Central memory CD4-positive, alpha-beta T cell (primary cell): ENCODE measurements around the gene APOD.
"Not testable (repeated sequence)": the region's sequence is repeated elsewhere in the genome, so short reads cannot be mapped to it uniquely, and the experiment has no call there.

Experiments
- DNase-seq: peaks from one replicate; pipeline ENCODE4 v3.0.0; 2022

Gene APOD

GRCh38 chr3:195617784-195618659, 34.3 kb upstream of the APOD start:
- not testable (repeated sequence) for DNase-seq

GRCh38 chr3:195617134-195617533, 33.4 kb upstream of the APOD start:
- not testable (repeated sequence) for DNase-seq

DNA sequence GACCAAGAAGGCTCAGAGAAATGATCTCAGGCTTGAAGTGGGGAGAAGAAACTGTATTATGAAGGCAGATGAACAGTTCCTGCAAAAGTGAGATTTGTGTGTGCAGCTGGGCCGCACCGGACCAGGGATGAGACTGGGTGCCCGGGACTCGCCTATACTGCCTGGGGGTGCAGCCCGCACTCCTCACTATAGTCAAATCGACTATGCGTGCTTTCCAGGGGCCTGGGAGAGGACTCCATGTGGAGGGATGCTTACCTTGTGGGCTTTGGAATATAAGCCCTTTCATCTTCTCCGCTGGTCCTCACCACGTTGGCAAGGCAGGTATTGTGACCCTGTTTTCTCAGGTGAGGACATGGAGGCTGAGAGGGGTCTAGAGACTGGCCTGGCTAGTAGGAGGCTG, 32.9 kb upstream of the APOD start:
- DNase-seq = no peak

DNA sequence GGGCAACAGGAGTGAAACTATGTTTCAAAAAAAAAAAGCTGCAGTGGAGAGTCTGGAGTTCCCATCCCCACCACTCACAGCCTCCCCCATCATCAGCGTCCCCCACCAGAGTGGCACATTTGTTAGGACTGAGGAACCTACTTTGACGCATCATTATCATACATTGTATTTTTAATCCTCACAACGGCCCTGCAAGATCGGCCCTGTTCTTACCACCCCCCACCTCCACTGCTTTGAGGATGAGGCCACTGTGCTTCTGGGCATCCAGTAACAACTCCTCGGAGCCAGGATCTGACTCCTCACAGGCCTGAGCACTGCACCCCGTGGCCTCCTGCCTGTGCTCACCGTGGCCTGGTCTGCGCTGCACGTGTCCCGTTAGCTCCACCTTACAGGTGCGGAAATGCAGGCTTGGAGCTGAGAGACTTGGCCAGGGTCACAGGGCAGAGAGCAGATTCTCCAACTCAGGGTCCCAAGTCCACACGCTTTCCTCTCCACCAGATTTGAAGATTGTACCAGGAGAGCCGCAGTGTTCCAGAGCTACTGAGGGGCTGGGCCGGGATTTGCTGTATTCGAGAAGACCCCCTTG, 32.3 kb upstream of the APOD start:
- DNase-seq = not testable (repeated sequence)

GRCh38 chr3:195614672-195615504, 31.1 kb upstream of the APOD start:
- peak; percentile 17 for DNase-seq

DNA sequence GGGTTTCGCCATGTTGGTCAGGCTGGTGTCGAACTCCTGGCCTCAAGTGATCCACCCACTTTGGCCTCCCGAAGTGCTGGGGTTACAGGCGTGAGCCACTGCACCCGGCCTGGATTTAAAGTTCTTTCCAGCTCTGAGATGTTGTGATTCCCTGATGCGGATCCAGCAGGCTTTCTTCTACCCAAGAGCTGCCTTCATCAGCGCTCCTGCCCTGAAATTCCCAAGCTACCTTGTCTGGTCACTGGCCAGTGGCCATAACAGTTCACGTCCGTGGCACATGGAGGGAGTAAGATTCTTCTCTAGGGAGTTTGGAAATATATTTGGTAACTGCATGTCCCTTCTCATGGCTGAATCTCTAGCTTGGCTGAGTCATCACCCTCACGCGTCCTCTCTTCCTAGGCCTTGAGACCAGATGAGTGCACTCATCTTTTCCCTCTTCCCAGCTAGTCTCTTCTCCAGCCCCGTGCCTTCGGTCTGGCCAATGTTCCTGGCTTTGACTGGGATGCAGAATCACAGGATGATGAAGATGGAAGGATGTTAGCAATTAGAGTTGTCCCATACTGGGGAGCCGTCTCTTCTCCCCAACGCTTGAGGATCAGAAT, 29.8 kb upstream of the APOD start:
- no peak for DNase-seq

- no peak for DNase-seq
Observed at GRCh38 chr3:195612075-195612800, 28.5 kb upstream of the APOD start.

- DNase-seq = peak; percentile 87
Observed at GRCh38 chr3:195609229-195609628, 25.5 kb upstream of the APOD start.

GRCh38 chr3:195601785-195602184, 18.0 kb upstream of the APOD start:
- not testable (repeated sequence) for DNase-seq

- DNase-seq = no peak
Observed at GRCh38 chr3:195601382-195601781, 17.6 kb upstream of the APOD start.

DNA sequence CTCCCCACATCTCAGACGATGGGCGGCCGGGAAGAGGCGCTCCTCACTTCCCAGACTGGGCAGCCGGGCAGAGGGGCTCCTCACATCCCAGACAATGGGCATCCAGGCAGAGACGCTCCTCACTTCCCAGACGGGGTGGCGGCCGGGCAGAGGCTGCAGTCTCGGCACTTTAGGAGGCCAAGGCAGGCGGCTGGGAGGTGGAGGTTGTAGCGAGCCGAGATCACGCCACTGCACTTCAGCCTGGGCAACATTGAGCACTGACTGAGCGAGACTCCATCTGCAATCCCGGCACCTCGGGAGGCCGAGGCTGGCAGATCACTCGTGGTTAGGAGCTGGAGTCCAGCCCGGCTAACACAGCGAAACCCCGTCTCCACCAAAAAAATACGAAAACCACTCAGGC, 16.2 kb upstream of the APOD start:
- not testable (repeated sequence) for DNase-seq

DNA sequence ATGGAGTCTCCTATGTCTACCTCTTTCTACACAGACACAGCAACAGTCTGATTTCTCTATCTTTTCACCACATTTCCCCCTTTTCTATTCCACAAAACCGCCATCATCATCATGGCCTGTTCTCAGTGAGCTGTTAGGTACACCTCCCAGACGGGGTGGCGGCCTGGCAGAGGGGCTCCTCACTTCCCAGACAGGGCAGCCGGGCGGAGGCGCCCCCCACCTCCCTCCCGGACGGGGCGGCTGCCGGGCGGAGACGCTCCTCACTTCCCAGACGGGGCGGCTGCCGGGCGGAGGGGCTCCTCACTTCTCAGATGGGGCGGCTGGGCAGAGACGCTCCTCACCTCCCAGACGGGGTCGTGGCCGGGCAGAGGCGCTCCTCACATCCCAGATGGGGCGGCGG, 15.8 kb upstream of the APOD start:
- not testable (repeated sequence) for DNase-seq

GRCh38 chr3:195597848-195598247, 14.1 kb upstream of the APOD start:
- no peak for DNase-seq

DNA sequence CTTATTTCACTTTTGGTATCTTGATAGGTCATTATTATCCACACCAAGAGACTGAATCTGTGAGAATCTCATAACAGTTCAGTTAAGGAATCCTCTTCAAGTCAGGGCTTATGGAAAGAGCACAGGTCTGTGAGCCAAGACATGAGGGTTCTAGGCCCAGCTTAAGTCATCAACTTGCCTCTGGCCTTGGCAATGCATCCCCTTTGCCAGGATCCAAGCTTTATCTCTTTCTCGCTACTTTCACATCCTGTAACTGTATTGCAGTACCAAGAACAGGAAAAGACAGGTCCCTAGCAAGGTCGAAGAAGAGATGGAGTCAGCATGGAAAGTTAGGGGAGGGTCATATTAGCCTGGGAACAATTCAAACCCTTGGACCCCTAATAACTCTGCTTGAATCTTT, 13.5 kb upstream of the APOD start:
- DNase-seq = no peak

GRCh38 chr3:195596765-195597171, 13.0 kb upstream of the APOD start:
- no peak for DNase-seq

- no peak for DNase-seq
Observed at GRCh38 chr3:195595785-195596531, 12.2 kb upstream of the APOD start.

GRCh38 chr3:195591852-195592251, 8.1 kb upstream of the APOD start:
- no peak for DNase-seq

DNA sequence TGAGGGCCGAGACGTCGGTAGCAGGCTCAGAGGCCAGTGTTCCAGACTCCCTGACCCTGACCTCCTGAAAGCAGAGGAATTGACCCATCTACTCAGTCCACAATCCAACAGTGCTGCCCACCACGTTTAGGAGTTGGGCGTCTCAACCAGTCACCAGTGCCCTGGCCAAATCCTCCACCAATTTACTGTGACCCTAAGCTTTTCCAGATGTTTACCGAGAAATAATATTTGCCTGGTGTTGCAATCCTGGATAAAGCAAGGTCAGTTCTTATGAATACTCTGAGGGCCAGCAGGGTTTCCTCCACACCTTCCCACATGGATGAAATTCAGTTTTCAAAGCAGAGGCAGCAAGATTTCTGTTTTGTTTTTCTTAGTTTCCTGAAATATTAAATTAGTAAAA, 7.5 kb upstream of the APOD start:
- no peak for DNase-seq

DNA sequence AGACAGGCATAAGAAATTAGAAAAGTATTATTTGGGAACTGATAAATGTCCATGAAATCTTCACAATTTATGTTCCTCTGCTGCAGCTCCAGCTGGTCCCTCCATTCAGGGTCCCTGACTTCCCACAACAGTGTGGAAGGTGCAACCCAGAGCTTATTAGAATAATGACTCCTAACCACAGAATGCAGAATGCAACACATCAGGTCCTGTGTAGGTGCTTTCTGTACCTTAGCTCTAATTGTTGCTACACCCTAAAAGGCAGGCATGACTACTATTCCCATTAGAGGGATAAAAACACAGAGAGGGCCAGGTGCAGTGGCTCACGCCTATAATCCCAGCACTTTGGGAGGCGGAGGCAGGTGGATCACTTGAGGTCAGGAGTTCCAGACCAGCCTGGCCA, 6.6 kb upstream of the APOD start:
- DNase-seq = not testable (repeated sequence)

GRCh38 chr3:195589796-195590195, 6.1 kb upstream of the APOD start:
- not testable (repeated sequence) for DNase-seq

DNA sequence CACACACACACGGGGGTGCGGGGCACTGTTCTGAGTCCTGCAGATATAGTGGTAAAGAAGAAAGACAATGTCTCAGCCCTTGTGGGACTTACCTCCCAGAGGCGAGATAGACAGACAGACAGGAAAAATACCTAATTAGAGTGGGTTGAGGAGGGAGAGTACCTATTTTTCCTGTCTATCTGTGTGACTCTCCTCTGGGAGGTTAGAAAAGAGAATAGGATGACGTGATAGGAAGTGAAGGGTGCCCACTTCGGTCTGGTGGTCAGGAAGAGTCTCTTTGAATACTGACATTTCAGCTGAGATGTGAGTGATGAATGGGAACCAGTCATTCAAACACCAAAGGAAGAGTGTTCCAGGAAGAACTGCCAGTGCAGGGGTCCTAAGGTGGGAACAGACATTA, 4.1 kb upstream of the APOD start:
- peak; percentile 2 for DNase-seq

GRCh38 chr3:195587406-195587805, 3.7 kb upstream of the APOD start:
- DNase-seq = no peak
